Astrocyte of the cerebellum (primary cell): Measurements from ENCODE around the gene MX2.
"Not testable (repeated sequence)": the region's sequence is repeated elsewhere in the genome, so short reads cannot be mapped to it uniquely, and the experiment has no call there.

ENCODE experiments used
- DNase-seq: peaks from one replicate; pipeline ENCODE4 v3.0.0-alpha.2; 2011; ENCODE audit warnings: low read depth
- H3K4me3 ChIP-seq: 2 replicates; pipeline ENCODE4 v1.5.1; 2011; ENCODE audit warnings: mild to moderate bottlenecking, low read depth, low read length, moderate library complexity
- in situ Hi-C: cut with HindIII; loops from 2 replicates; pipeline ENCODE4 v1.10.0; 2017; ENCODE audit warnings: low sequenced_read_pairs
- TF ChIP-seq, protein P1 (sequence below): IDR thresholded peaks from 2 replicates; pipeline ENCODE4 v1.5.1; 2012; ENCODE audit warnings: low read length, low read depth, moderate library complexity, mild to moderate bottlenecking; ENCODE audit errors: missing control alignments

Gene MX2, protein sequence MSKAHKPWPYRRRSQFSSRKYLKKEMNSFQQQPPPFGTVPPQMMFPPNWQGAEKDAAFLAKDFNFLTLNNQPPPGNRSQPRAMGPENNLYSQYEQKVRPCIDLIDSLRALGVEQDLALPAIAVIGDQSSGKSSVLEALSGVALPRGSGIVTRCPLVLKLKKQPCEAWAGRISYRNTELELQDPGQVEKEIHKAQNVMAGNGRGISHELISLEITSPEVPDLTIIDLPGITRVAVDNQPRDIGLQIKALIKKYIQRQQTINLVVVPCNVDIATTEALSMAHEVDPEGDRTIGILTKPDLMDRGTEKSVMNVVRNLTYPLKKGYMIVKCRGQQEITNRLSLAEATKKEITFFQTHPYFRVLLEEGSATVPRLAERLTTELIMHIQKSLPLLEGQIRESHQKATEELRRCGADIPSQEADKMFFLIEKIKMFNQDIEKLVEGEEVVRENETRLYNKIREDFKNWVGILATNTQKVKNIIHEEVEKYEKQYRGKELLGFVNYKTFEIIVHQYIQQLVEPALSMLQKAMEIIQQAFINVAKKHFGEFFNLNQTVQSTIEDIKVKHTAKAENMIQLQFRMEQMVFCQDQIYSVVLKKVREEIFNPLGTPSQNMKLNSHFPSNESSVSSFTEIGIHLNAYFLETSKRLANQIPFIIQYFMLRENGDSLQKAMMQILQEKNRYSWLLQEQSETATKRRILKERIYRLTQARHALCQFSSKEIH

DNA sequence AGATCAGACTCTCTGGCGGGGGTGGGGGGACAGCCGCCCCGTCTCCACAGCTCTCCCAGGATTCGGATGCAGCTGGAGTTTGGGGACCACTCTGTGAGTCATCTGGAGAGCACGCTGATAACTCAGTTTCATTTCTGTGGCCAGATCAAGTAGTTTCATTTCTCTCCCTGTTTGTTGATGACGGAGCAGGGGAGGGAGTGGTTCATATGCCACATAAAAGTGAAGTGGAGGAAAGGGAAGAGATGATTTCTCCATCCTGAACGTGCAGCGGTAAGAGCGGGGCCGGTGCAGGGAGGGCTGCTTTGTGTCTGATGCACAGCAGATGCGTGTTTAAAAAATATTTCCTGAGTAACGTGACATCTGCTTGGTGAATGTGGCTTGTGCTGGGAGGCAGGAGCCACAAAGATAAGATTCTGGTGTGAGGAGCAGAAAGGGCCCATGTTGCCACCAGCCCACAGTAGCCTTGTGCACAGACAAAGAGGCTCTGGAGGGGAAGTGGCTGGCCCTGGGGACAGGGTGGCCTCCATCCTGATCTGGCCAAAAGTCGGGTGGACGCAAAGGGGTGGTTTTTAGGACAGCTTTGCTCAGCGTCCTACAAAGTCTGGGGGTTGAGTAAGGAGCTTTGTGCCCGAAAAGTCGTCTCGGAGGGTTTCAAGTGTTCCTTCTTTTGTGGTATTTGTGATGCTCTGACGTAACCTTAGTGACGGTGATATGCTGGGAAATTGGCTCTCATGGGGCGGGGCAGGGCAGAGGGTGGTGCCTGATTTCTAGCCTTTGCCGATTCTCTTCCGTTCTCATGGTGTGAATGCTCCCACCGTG lies at the start of gene MX2:
Gene MX2, plus strand, starts transcription at position 242 of the 819 bp plus-strand sequence. CDS start 14,880 bp downstream, outside the sequence.
- no peak for DNase-seq
- H3K4me3 ChIP-seq: no peak within 1 kb of the TSS
- TF ChIP-seq, protein P1, sequence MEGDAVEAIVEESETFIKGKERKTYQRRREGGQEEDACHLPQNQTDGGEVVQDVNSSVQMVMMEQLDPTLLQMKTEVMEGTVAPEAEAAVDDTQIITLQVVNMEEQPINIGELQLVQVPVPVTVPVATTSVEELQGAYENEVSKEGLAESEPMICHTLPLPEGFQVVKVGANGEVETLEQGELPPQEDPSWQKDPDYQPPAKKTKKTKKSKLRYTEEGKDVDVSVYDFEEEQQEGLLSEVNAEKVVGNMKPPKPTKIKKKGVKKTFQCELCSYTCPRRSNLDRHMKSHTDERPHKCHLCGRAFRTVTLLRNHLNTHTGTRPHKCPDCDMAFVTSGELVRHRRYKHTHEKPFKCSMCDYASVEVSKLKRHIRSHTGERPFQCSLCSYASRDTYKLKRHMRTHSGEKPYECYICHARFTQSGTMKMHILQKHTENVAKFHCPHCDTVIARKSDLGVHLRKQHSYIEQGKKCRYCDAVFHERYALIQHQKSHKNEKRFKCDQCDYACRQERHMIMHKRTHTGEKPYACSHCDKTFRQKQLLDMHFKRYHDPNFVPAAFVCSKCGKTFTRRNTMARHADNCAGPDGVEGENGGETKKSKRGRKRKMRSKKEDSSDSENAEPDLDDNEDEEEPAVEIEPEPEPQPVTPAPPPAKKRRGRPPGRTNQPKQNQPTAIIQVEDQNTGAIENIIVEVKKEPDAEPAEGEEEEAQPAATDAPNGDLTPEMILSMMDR: no peak
- in situ Hi-C loops: no loop called here

DNA sequence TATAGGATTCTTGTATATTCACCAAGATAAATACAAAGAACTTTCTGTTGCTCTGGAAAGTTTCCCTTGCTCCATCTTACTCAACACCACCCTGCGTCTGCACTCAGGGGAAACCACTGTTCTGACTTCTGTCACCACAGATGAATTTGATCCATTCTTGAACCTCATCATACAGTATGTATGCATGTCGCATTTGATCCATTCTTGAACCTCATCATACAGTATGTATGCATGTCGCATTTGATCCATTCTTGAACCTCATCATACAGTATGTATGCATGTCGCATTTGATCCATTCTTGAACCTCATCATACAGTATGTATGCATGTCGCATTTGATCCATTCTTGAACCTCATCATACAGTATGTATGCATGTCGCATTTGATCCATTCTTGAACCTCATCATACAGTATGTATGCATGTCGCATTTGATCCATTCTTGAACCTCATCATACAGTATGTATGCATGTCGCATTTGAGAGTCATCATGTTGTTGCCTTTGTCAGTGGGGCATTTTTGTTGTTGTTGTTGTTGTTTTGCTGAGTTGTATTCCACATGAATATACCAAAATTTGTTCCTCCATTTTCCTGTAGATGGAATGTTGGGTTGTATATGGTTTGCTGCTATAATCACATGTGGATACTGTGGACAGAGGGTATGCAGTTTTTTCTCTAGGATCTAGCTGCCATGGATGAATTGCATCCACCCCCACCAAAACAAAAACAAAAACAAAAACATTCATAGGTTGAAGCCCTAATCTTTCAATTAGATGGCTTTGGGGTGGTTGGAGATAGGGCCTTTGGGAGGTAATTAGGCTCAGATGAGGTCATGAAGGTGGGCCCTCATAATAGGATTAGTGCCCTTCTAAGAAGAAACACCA lies 48.3 kb upstream of the MX2 start:
- H3K4me3 ChIP-seq, DNase-seq, in situ Hi-C loops: not testable (repeated sequence)

DNA sequence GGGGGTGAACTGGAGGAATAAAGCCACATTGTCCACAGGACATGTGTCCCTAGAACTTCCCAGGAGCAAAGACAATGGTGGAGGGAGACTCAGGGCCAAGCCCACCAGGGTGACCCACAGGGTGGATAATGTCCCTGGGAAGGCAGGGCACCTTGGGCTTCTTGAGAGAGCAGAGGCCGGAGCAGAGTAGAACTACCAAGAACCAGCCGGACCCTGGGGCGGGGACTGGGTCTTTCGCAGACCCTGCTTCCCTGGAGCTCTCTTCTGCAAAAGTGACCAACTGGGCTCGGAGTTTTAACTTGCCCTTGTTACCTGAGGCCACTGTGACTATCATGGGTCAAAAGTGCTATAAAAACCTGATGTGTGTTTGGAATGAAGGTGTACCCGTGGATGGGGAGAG lies 46.1 kb upstream of the MX2 start:
- in situ Hi-C loops: no loop called here
- H3K4me3 ChIP-seq: no peak overlapping the region
- DNase-seq: no peak
- TF ChIP-seq, protein P1: no peak

DNA sequence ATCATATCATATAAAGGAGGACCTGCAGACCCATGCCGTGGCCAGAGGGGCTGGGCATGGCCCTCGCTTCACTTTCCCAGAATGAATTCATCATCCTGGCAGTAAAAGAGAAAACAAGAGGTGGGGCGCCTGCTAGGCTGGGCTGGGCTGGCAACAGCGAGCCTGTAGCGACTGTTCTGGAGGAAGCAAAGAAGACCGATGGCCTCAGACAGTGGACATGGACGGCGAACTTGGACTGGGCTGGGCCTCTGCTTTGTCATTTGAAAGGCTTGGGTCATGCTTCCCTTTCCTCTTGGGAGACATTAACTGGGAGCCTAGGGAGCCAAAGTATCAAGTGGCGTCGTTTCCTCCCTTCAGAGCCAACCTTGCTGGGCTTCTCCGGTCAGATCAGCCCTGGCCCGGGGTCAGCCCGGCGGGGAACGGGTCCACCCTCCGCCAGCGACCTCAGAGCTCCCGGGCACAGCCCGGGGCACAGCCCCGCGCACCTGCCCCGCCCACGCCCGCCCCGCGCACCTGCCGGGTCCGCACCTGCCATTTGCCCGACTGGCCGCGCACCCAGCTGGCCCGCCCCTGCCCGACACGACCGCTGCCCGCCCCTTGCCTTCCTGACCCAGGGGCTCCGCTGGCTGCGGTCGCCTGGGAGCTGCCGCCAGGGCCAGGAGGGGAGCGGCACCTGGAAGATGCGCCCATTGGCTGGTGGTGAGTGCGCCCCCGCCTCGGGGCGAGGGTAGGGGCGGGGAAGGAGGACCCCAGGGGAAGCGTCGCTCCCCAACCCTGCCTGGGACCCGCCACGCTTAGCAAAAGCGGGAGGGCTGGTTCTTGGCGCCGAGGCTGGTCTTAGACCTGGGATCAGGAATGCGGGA lies 45.4 kb upstream of the MX2 start, which contains the start of gene FAM3B:
Gene FAM3B, plus strand, starts transcription at position 602 of the 863 bp plus-strand sequence. Its CDS starts 79 bp downstream, at position 681.
- TF ChIP-seq, protein P1: no peak
- H3K4me3 ChIP-seq: peak within 1 kb of the TSS; percentile 24
- in situ Hi-C loops: no loop called here
- no peak for DNase-seq

DNA sequence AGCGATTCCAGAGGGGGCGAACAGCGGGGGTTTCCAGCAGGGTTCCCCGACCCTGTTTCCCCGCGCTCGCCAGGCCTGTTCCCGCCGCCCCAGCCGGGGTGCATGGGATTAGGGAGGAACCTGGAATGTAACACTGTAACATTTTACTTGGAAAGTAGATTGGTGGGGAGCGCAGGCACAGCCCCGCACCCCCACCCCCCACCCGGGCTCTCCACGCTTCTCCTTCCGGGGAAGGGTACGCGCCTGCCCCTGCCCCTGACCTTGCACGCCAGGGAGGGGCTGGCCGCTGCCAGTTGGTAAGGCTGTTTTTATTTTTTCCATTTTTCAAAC lies 44.8 kb upstream of the MX2 start:
- in situ Hi-C loops: no loop called here
- H3K4me3 ChIP-seq: peak overlapping the region; percentile 24
- TF ChIP-seq, protein P1: no peak
- DNase-seq: no peak

DNA sequence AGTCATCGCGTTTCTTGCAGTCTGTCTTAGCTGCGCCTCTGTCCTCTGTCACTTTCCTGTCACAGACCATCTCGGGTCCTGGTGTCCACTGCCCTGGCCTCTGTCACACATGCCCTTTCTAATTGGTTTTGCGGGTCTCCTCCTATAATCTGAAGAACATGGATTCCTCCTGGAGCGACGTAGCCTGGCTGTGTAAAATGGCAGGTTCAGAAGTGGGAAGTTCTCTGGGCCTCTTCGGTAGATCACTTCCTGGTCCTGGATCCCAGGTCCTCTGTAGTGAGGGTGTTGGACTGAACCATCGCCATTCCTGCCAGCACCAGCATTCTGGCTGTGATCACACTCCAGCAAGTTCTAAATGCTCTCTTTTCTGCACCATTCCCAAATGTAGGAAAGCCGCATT lies 44.4 kb upstream of the MX2 start:
- TF ChIP-seq, protein P1: no peak
- DNase-seq: no peak
- in situ Hi-C loops: no loop called here
- H3K4me3 ChIP-seq: no peak overlapping the region
